Ovary (tissue), 3 donors: ENCODE data around the gene INPP5A.

Source experiments
- EP300 ChIP-seq: sonication (generic); formaldehyde crosslinking; IDR thresholded peaks from one replicate; pipeline ENCODE4 v1.6.1; 2017; ENCODE audit warnings: antibody characterized with exemption
- POLR2A ChIP-seq: fragments of 450-650 bp; IDR thresholded peaks from one replicate; pipeline ENCODE4 v1.6.1; 2017; ENCODE audit warnings: antibody characterized with exemption, mild to moderate bottlenecking, moderate library complexity
- TF ChIP-seq, protein P1 (sequence below), 3 donors: fragments of 450-650 bp in 2 of 3; fragments of 200-600 bp in 1 of 3; IDR thresholded peaks; one replicate each; pipeline versions ENCODE4 v1.5.1 to v1.8.0; 2016 to 2022; ENCODE audit warnings: antibody characterized with exemption in 3 of 3, mild to moderate bottlenecking in 1 of 3
- donor health status: DM: no; HTN: no; CAD: no.

DNA sequence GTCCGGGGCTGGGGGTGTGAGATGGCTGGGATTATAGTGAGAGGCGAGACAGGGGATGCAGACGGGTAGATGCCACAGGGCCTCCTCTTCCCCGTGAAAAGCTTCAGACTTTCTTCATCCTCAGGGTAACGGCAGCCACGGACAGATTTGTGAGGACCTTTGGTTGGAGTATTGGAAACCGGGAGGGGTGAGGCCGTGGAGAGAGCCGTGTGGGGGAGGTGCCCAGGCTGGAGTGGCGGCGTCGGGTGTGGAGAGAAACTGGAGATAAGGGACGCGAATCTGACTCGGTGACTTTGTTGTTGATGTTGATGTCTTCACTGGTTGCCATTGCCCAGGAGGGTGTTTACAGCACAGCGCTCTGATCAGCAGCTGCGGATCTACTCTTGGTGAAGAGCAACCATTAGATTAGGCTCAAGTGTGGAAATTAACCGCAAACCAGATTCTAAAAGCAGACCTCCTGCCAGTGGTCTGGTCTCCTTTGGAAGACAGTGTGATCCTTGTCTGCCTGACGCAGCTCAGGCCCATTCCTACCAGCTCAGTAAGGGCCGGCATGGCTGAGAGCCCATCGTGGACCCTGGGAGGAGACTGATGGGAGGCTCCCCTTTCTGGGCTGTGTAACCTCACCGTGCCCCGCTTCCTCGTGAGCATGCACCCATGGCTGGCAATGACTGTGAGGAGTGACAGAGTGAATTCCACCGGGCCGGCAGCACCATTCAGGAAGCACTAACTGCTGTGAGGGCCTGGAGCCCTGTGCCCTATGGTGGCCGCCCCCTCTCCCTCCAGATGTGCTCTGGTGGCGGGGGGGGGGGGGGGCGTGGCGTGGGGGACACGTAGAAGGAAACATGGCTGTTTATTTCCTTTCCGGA is 90.3 kb downstream of the INPP5A start:
- TF ChIP-seq, protein P1, sequence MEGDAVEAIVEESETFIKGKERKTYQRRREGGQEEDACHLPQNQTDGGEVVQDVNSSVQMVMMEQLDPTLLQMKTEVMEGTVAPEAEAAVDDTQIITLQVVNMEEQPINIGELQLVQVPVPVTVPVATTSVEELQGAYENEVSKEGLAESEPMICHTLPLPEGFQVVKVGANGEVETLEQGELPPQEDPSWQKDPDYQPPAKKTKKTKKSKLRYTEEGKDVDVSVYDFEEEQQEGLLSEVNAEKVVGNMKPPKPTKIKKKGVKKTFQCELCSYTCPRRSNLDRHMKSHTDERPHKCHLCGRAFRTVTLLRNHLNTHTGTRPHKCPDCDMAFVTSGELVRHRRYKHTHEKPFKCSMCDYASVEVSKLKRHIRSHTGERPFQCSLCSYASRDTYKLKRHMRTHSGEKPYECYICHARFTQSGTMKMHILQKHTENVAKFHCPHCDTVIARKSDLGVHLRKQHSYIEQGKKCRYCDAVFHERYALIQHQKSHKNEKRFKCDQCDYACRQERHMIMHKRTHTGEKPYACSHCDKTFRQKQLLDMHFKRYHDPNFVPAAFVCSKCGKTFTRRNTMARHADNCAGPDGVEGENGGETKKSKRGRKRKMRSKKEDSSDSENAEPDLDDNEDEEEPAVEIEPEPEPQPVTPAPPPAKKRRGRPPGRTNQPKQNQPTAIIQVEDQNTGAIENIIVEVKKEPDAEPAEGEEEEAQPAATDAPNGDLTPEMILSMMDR (IDR thresholded peaks at IDR 0.05): no peak
- TF ChIP-seq EP300: no peak
- no peak for TF ChIP-seq POLR2A
